Measurements from ENCODE around the gene ELP4.

DNA sequence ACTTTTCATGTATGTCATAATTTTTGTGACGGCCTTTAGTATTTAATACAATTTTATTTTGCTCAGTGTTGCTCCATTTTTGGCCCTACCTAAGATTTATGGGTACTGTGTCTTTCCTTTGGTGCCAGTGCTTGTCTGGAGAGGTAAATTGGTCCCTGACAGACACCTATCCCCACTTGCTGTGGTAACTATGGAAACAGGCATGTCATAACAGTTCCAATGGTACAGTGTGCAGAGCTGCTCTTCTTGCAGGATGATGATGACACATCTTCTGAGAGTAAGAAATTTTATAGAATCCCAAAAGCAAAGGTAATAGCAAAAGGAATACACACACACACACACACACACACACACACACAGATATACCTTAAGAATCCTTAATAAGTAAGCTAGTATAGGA lies 118.5 kb downstream of the ELP4 start:
- TF ChIP-seq E2F4 (CRISPR knock-in tag; IDR thresholded peaks at IDR 0.05; ENCODE audit: low read depth) (no peak), SMARCA4 (IDR thresholded peaks at IDR 0.05) (no peak), JUND (IDR thresholded peaks at IDR 0.05; ENCODE audit: borderline replicate concordance, low read depth, low read length) (no peak), JUND (tag; IDR thresholded peaks at IDR 0.05; ENCODE audit: borderline replicate concordance, low read depth, low read length) (no peak), DPF2 (IDR thresholded peaks at IDR 0.05) (no peak), ZNF24 (IDR thresholded peaks at IDR 0.05) (no peak), CTCF (IDR thresholded peaks at IDR 0.05 in 2 of 3, conservative IDR thresholded peaks at IDR 0.05 in 1 of 3; ENCODE audit: insufficient read depth in 2 of 3, low read depth in 1 of 3, low read length in 3 of 3) (no peak), XRCC5 (IDR thresholded peaks at IDR 0.05; ENCODE audit: low read depth, low read length) (no peak), MCM3 (IDR thresholded peaks at IDR 0.05) (no peak), KDM1A (IDR thresholded peaks at IDR 0.05) (no peak), NUFIP1 (IDR thresholded peaks at IDR 0.05; ENCODE audit: partially characterized antibody) (no peak), BCOR (IDR thresholded peaks at IDR 0.05) (no peak), SIX5 (IDR thresholded peaks at IDR 0.05; ENCODE audit: borderline replicate concordance in 1 of 2, insufficient read depth in 1 of 2, low read depth in 1 of 2, low read length in 2 of 2) (no peak), EP400 (IDR thresholded peaks at IDR 0.05) (no peak)
- TF ChIP-seq, protein P1, sequence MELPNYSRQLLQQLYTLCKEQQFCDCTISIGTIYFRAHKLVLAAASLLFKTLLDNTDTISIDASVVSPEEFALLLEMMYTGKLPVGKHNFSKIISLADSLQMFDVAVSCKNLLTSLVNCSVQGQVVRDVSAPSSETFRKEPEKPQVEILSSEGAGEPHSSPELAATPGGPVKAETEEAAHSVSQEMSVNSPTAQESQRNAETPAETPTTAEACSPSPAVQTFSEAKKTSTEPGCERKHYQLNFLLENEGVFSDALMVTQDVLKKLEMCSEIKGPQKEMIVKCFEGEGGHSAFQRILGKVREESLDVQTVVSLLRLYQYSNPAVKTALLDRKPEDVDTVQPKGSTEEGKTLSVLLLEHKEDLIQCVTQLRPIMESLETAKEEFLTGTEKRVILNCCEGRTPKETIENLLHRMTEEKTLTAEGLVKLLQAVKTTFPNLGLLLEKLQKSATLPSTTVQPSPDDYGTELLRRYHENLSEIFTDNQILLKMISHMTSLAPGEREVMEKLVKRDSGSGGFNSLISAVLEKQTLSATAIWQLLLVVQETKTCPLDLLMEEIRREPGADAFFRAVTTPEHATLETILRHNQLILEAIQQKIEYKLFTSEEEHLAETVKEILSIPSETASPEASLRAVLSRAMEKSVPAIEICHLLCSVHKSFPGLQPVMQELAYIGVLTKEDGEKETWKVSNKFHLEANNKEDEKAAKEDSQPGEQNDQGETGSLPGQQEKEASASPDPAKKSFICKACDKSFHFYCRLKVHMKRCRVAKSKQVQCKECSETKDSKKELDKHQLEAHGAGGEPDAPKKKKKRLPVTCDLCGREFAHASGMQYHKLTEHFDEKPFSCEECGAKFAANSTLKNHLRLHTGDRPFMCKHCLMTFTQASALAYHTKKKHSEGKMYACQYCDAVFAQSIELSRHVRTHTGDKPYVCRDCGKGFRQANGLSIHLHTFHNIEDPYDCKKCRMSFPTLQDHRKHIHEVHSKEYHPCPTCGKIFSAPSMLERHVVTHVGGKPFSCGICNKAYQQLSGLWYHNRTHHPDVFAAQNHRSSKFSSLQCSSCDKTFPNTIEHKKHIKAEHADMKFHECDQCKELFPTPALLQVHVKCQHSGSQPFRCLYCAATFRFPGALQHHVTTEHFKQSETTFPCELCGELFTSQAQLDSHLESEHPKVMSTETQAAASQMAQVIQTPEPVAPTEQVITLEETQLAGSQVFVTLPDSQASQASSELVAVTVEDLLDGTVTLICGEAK (IDR thresholded peaks at IDR 0.05): no peak
- TF ChIP-seq, protein P1 (CRISPR knock-in tag; IDR thresholded peaks at IDR 0.05): no peak

All from K562 (cell line).